Fibroblast of the aortic adventitia (primary cell): ENCODE measurements around the gene RFC1. TPM values are rescaled to one million over a fixed set of nuclear protein-coding genes. Genes with fewer than 3 reads are reported as not detected.
A peak's percentile ranks its signal among the peaks of the same experiment; 100 is the strongest.

Experiments
- DNase-seq: peaks from one replicate; pipeline ENCODE4 v3.0.0-alpha.2; 2010; ENCODE audit warnings: low read depth
- H3K4me3 ChIP-seq: 2 replicates; pipeline ENCODE4 v1.5.1; 2011; ENCODE audit warnings: low read depth, mild to moderate bottlenecking, control low read depth, low read length, moderate library complexity
- small RNA-seq: library from RNA; depleted of rRNA; stranded (forward); fragments of <200 nt; gene quantifications from one replicate; pipeline ENCODE3, GENCODE V24; 2012
- total RNA-seq: library from RNA; depleted of rRNA; stranded (reverse); fragments of >200 nt; gene quantifications from 2 replicates; pipeline ENCODE4 v1.2.3, GENCODE V29; 2012; ENCODE audit warnings: low replicate concordance
- TF ChIP-seq, protein P1 (sequence below): IDR thresholded peaks from 2 replicates; pipeline ENCODE4 v1.5.1; 2011; ENCODE audit warnings: mild to moderate bottlenecking, low read length, control low read depth, inconsistent platforms; ENCODE audit not compliant: insufficient read depth

RFC1 gene
- total RNA-seq, 1 donor, result 78.5 TPM

DNA sequence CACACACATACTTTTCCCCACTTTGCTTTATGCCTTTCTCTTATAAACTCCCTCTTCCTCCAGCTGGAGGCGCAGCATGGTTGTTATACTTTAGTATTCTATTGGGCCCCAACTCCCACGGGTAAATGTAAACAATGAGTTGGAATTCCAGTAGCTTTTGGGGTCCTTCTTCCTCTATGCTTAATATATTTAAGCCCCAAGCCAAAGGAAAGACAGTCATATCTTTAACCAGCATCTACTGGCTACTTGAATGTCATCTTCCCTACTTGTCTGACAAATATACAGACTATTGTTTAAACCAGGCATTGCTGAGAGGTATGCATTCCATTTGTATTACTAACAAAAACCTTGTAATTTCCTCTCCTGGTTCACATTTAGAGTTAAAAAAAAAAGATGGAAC, 110.9 kb downstream of the RFC1 start:
- DNase-seq, result peak; percentile 67
- no peak overlapping the region for H3K4me3 ChIP-seq
- TF ChIP-seq, protein P1, sequence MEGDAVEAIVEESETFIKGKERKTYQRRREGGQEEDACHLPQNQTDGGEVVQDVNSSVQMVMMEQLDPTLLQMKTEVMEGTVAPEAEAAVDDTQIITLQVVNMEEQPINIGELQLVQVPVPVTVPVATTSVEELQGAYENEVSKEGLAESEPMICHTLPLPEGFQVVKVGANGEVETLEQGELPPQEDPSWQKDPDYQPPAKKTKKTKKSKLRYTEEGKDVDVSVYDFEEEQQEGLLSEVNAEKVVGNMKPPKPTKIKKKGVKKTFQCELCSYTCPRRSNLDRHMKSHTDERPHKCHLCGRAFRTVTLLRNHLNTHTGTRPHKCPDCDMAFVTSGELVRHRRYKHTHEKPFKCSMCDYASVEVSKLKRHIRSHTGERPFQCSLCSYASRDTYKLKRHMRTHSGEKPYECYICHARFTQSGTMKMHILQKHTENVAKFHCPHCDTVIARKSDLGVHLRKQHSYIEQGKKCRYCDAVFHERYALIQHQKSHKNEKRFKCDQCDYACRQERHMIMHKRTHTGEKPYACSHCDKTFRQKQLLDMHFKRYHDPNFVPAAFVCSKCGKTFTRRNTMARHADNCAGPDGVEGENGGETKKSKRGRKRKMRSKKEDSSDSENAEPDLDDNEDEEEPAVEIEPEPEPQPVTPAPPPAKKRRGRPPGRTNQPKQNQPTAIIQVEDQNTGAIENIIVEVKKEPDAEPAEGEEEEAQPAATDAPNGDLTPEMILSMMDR, result peak; percentile 31

DNA sequence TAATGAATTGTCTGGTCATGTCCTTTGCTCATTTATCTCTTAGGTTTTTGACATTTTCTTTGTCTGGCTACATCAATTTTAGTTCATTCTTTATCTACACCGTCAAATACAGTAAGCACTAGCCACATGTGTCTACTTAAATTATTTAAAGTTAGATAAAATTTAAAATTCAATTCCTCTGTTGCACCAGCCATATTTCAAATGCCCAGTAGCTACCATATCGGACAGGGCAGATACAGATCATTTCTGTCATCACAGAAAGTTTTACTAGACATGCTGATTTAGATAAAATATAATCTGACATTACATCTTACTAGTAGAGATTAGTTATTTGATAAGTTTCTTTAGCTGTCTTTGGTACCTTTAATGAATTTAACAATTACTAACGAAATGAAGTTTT, 122.7 kb downstream of the RFC1 start:
- TF ChIP-seq, protein P1, result no peak
- no peak for DNase-seq
- H3K4me3 ChIP-seq, result no peak overlapping the region

Small RNA genes within 50 kb of the gene (small RNA-seq; reads per million reads assigned to genes)
- not detected for gene MIR5591
- not detected for gene RNU6-32P
- not detected for gene RNU6-887P

Other genes starting within 250 kb of the RFC1 start
- gene WDR19, start 183.8 kb downstream of the RFC1 start, total RNA-seq, result 46.2 and 210 TPM in 2 replicates
- gene KLB, start 40.6 kb upstream of the RFC1 start, total RNA-seq, result under 0.01 TPM in 1 of 2 replicates, not detected in the other
- gene RPL9, start 92.6 kb upstream of the RFC1 start, total RNA-seq, result 2,655 and 3,884 TPM in 2 replicates
- 9.7 and 15.4 TPM in 2 replicates for gene LIAS, start 92.7 kb upstream of the RFC1 start, total RNA-seq
- 194 and 361 TPM in 2 replicates for gene UGDH, start 161.1 kb upstream of the RFC1 start, total RNA-seq